Motor neuron (in vitro differentiated cells): ENCODE data around the gene SIRPB2. TPM values are rescaled to one million over a fixed set of nuclear protein-coding genes. Genes with fewer than 3 reads are reported as not detected.
A peak's percentile ranks its signal among the peaks of the same experiment; 100 is the strongest.

Experiments used
- ATAC-seq, 8 experiments: fragments of 200-7000 bp; cut with Tn5 transposase; replicated peaks in 6 of 8; 2 replicates each; pipeline ENCODE4 v1.8.0; 2021; ENCODE audit warnings: mild to moderate bottlenecking in 8 of 8, moderate library complexity in 8 of 8
- H3K27ac ChIP-seq, 2 donors: fragments of 250-450 bp; sonication (Bioruptor Pico); 2 replicates each; pipeline ENCODE4 v1.9.0; 2021; ENCODE audit warnings: antibody characterized with exemption in 2 of 2, mild to moderate bottlenecking in 2 of 2, moderate library complexity in 1 of 2
- H3K4me1 ChIP-seq, 2 donors: fragments of 250-450 bp; sonication (Bioruptor Pico); replicated peaks in 1 of 2; 2 replicates each; pipeline ENCODE4 v1.6.1; 2021; ENCODE audit warnings: antibody characterized with exemption in 2 of 2, mild to moderate bottlenecking in 2 of 2, moderate library complexity in 1 of 2
- H3K4me3 ChIP-seq, 5 donors: fragments of 250-450 bp; sonication (Bioruptor Pico); 2 replicates each; pipeline ENCODE4 v1.9.0; 2021; ENCODE audit warnings: antibody characterized with exemption in 5 of 5, mild to moderate bottlenecking in 5 of 5, moderate library complexity in 4 of 5
- WGBS, 10 experiments: fragments of 450-650 bp; shearing (Covaris generic); methylation state at CpG; one replicate each; pipeline ENCODE4 v1.0.0; 2022; 5-methylcytosine and 5-hydroxymethylcytosine counted together
- in situ Hi-C, 9 experiments: fragments of 400-800 bp; cut with MboI; loops; one replicate each; pipeline ENCODE4 v1.15.0; 2021; ENCODE audit warnings: low sequenced_read_pairs in 9 of 9, low pct_unique_long_range_greater_than_20kb in 2 of 9; ENCODE audit not compliant: unreplicated experiment in 9 of 9
- total RNA-seq, 8 experiments: library from RNA; unstranded; fragments of 300-600 nt; gene quantifications; 2 replicates each; pipeline versions ENCODE4 v1.2.3 to v1.2.4, GENCODE V29; 2022

Gene SIRPB2
- total RNA-seq, 8 experiments from 2014 or later: 0.08 to 0.85 (median 0.21) TPM; not detected in 2

DNA sequence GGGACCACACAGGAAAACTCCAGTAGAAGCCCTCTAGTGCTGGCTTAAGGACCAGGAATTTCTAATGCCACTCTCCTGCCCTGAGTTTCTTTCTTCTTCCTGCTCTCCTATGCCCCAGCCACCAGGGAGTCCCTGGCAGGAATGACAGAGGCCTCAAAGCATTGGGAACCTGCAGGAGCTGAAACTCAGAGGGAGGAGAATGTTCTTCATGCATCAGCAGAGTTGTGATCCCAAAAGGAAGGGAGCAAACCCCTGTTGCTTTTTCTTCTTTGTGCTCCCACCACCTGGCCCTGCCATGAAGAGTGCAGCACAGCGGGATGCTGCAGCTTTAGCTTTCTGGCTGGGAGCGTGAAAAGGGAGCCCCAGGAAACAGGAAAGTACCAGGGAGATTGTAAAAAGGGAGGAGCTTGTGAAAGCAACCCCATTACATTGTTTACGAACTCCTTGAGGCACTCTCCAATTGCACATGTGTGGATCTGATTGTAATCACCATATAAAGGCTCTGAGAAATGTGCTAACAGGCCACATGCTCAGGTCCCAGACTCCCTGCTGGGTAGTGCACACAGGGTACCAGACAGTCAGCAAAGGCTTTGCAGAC lies 63.7 kb downstream of the SIRPB2 start:
- ATAC-seq: peak; percentile 41 to 83 (median 64)
- peaks cover 2 to 20% of the 10 kb centered on the region in 2 donors for H3K4me1 ChIP-seq
- H3K27ac ChIP-seq: no peak overlapping the region
- H3K4me3 ChIP-seq: no peak overlapping the region
- WGBS, 10 experiments: 0 to 31% (median 20%) methylated on average over 1 to 3 of the region's 3 CpGs; no CpG with 5 or more reads in 4 of the 10 experiments
- in situ Hi-C loops: loop anchor here in 1 of 9 experiments (25.0 kb wide), 1 partner anchor 90 kb away; the partner anchor contains the start of gene SDCBP2

DNA sequence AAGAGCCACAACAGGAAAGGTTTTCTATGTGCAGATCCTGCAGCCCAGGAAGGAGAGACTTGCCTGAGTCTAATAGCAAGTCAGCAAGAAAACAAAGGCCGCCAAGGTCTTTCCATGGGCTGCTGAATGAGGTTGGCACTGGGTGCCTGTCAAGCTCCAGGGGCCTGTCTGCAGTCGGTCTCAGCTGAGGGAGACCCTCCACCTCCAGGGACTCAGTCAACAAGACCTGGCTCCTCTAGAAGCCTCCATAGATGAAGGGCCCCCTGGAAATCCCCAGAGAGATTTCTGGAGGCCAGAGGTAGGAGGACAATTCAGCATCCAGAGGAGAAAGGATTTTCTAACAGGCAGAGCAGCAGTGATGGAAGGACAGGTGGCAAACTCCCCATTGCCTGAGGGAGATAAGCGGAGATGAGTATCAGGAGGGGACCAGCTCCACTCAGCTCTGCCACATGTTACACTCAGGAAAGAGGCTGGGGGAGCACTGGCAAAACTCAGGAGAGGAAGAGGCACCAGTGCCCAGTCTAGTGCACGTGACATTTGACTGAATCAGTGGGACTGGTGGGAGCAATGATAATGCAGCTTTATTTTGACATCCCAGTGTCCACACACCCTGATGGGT lies 64.9 kb downstream of the SIRPB2 start:
- WGBS, 10 experiments: 25 to 100% (median 63%) methylated on average over 1 to 3 of the region's 4 CpGs; no CpG with 5 or more reads in 2 of the 10 experiments
- in situ Hi-C loops: loop anchor here in 1 of 9 experiments (25.0 kb wide), 1 partner anchor 89 kb away; the partner anchor contains the start of gene SDCBP2
- H3K4me1 ChIP-seq: peaks cover 2 to 20% of the 10 kb centered on the region in 2 donors
- no peak overlapping the region for H3K27ac ChIP-seq
- no peak for ATAC-seq
- no peak overlapping the region for H3K4me3 ChIP-seq

Other genes starting within 250 kb of the SIRPB2 start
- gene SNPH, start 225.1 kb downstream of the SIRPB2 start, total RNA-seq: 10 to 100 TPM in 1 of 8 experiments, 1 to 10 TPM in 7; 4.0 to 14.6 (median 7.0) TPM
- gene SDCBP2, start 162.3 kb downstream of the SIRPB2 start, total RNA-seq: 10 to 100 TPM in 1 of 8 experiments, 1 to 10 TPM in 7; 1.4 to 16.3 (median 2.8) TPM
- gene FKBP1A, start 98.4 kb downstream of the SIRPB2 start, total RNA-seq: 100 to 1,000 TPM in 3 of 8 experiments, 10 to 100 TPM in 5; 49.8 to 222 (median 89.0) TPM
- 10 to 100 TPM; 40.7 to 65.6 (median 58.2) TPM for gene NSFL1C, start 24.6 kb downstream of the SIRPB2 start, total RNA-seq
- under 1 TPM in 4 of 8 experiments, not detected in 4; 0.13 to 0.28 (median 0.17) TPM for gene SIRPD, start 66.3 kb upstream of the SIRPB2 start, total RNA-seq
- 1 to 10 TPM in 1 of 8 experiments, under 1 TPM in 5, not detected in 2; 0.05 to 1.0 (median 0.22) TPM for gene SIRPB1, start 128.6 kb upstream of the SIRPB2 start, total RNA-seq
- gene SIRPG, start 166.4 kb upstream of the SIRPB2 start, total RNA-seq: under 1 TPM in 1 of 8 experiments, not detected in 7; 0.56 TPM